Common myeloid progenitor, CD34-positive (primary cell): ENCODE results near the gene IGSF3.

Experiments
- CTCF ChIA-PET: fragments of 350-600 bp; sonication (Branson Sonifier 250); formaldehyde crosslinking; loops from one replicate; lab custom pipeline; 2021; ENCODE audit warnings: antibody characterized with exemption; lab: Charles Lee
- POLR2A ChIA-PET: fragments of 350-600 bp; sonication (Branson Sonifier 250); formaldehyde crosslinking; loops from one replicate; lab custom pipeline; 2021; ENCODE audit warnings: antibody characterized with exemption; lab: Charles Lee
- DNase-seq, 3 donors: peaks; one replicate each; pipeline versions ENCODE4 v3.0.0 to v3.0.0-alpha.2; 2013
- H3K27ac ChIP-seq, 2 experiments: 1 replicate in 1 of 2; 2 replicates in 1 of 2; pipeline ENCODE4 v1.7.0; 2013; ENCODE audit warnings: inconsistent platforms in 2 of 2, low read length in 2 of 2, mild to moderate bottlenecking in 2 of 2, low read depth in 1 of 2, moderate library complexity in 1 of 2; ENCODE audit not compliant: severe bottlenecking in 2 of 2, insufficient read depth in 1 of 2, poor library complexity in 1 of 2
- H3K27me3 ChIP-seq, 5 experiments: replicated peaks in 2 of 5; 1 replicate in 3 of 5; 2 replicates in 2 of 5; pipeline versions ENCODE4 v1.6.1 to v1.7.0; 2013; ENCODE audit warnings: low read length in 4 of 5, mild to moderate bottlenecking in 2 of 5, moderate library complexity in 2 of 5, inconsistent platforms in 1 of 5; ENCODE audit not compliant: insufficient read depth in 5 of 5, control insufficient read depth in 4 of 5
- H3K36me3 ChIP-seq, 4 experiments: 1 replicate in 2 of 4; 2 replicates in 2 of 4; pipeline versions ENCODE4 v1.6.1 to v1.7.0; 2013; ENCODE audit warnings: low read length in 3 of 4, control low read depth in 1 of 4, mild to moderate bottlenecking in 1 of 4; ENCODE audit not compliant: control insufficient read depth in 4 of 4, insufficient read depth in 4 of 4
- H3K4me1 ChIP-seq, 4 experiments: 1 replicate in 3 of 4; 2 replicates in 1 of 4; pipeline versions ENCODE4 v1.6.1 to v1.7.1; 2013; ENCODE audit warnings: low read length in 3 of 4, mild to moderate bottlenecking in 3 of 4, control low read depth in 1 of 4, inconsistent platforms in 1 of 4, moderate library complexity in 1 of 4; ENCODE audit not compliant: control insufficient read depth in 4 of 4, insufficient read depth in 4 of 4; ENCODE audit errors: control extremely low read depth in 1 of 4
- H3K4me3 ChIP-seq, 7 experiments: 1 replicate in 4 of 7; 2 replicates in 3 of 7; pipeline versions ENCODE4 v1.5.1 to v1.7.0; 2013; ENCODE audit warnings: mild to moderate bottlenecking in 7 of 7, low read length in 6 of 7, moderate library complexity in 6 of 7, inconsistent platforms in 2 of 7, low read depth in 2 of 7, control low read depth in 1 of 7; ENCODE audit not compliant: insufficient read depth in 4 of 7, control insufficient read depth in 1 of 7; ENCODE audit errors: extremely low read depth in 1 of 7
- H3K9me3 ChIP-seq, 5 experiments: 1 replicate in 4 of 5; 2 replicates in 1 of 5; pipeline versions ENCODE4 v1.6.1 to v1.7.1; 2013; ENCODE audit warnings: low read length in 4 of 5, mild to moderate bottlenecking in 2 of 5, inconsistent platforms in 1 of 5, low read depth in 1 of 5, moderate library complexity in 1 of 5; ENCODE audit not compliant: control insufficient read depth in 4 of 5, insufficient read depth in 2 of 5; ENCODE audit errors: control extremely low read depth in 1 of 5
- WGBS: methylation state at CpG from one replicate; pipeline ENCODE4 v1.1.5; 2013; ENCODE audit not compliant: insufficient coverage; 5-methylcytosine and 5-hydroxymethylcytosine counted together

Gene IGSF3

GRCh38 chr1:116674011-116674531 lies 6.5 kb upstream of the IGSF3 start:
- H3K4me3 ChIP-seq = no peak overlapping the region
- DNase-seq = no peak
- POLR2A ChIA-PET = no interaction called here

GRCh38 chr1:116671912-116672311 lies 4.4 kb upstream of the IGSF3 start:
- ChIA-PET POLR2A (no interaction called here), CTCF (interaction anchor here (1.1 to 2.2 kb wide), 5 partner anchors 10 to 25 kb away, joined by 3 to 6 read pairs (median 4); no protein-coding TSS in a partner anchor)
- peaks cover 0 to 37% (median 22%) of the 10 kb centered on the region in 5 experiments for H3K27me3 ChIP-seq
- no peaks in the 10 kb centered on the region for H3K9me3 ChIP-seq
- H3K4me3 ChIP-seq = no peak overlapping the region
- 100% methylated on average over 1 of the region's 2 CpGs for WGBS
- no peak overlapping the region for H3K27ac ChIP-seq
- peaks cover under 1 to 8% (median 5%) of the 10 kb centered on the region in 4 experiments for H3K4me1 ChIP-seq
- no peaks in the 10 kb centered on the region for H3K36me3 ChIP-seq
- no peak for DNase-seq

More at GRCh38 chr1:116674011-116674531, 6.5 kb upstream of the IGSF3 start:
- Histone ChIP-seq H3K4me1 (no peaks in the 10 kb centered on the region), H3K27me3 (peaks cover 0 to 15% (median 7%) of the 10 kb centered on the region in 5 experiments), H3K27ac (no peak overlapping the region), H3K9me3 (no peaks in the 10 kb centered on the region), H3K36me3 (no peaks in the 10 kb centered on the region)
- 91% methylated on average over 4 of the region's 5 CpGs for WGBS
- CTCF ChIA-PET = interaction anchor here (1.5 to 2.2 kb wide), 2 partner anchors 12 to 34 kb away, joined by 3 to 6 read pairs; no protein-coding TSS in a partner anchor

- ChIA-PET POLR2A (no interaction called here), CTCF (interaction anchor here (1.1 to 1.8 kb wide), 3 partner anchors 10 to 13 kb away, joined by 3 to 4 read pairs (median 4); no protein-coding TSS in a partner anchor)
- Histone ChIP-seq H3K4me3 (no peak overlapping the region), H3K4me1 (peaks cover 2 to 14% (median 12%) of the 10 kb centered on the region in 4 experiments), H3K9me3 (no peaks in the 10 kb centered on the region), H3K27me3 (peaks cover under 1 to 44% (median 28%) of the 10 kb centered on the region in 5 experiments), H3K27ac (no peak overlapping the region), H3K36me3 (no peaks in the 10 kb centered on the region)
- 100% methylated on average over 4 of the region's 7 CpGs for WGBS
- no peak for DNase-seq
These were observed 3.7 kb upstream of the IGSF3 start for GRCh38 chr1:116671072-116671760.

- CTCF ChIA-PET = interaction anchor here (1.0 kb wide), 1 partner anchor 41 kb away, joined by 3 read pairs; no protein-coding TSS in a partner anchor
These were observed 744 bp upstream of the IGSF3 start for GRCh38 chr1:116668277-116668676.

GRCh38 chr1:116667078-116667574 lies 407 bp downstream of the IGSF3 start:
- Histone ChIP-seq H3K36me3 (no peaks in the 10 kb centered on the region), H3K27ac (no peak overlapping the region), H3K4me3 (peak overlapping the region; percentile 38 to 83 (median 64)), H3K9me3 (no peaks in the 10 kb centered on the region), H3K4me1 (peaks cover 5 to 23% (median 16%) of the 10 kb centered on the region in 4 experiments), H3K27me3 (peaks cover 13 to 73% (median 40%) of the 10 kb centered on the region in 5 experiments)
- under 1% methylated on average over 17 of the region's 45 CpGs for WGBS
- ChIA-PET POLR2A (no interaction called here), CTCF (interaction anchor here (1.4 kb wide), 1 partner anchor 9 kb away, joined by 4 read pairs; no protein-coding TSS in a partner anchor)
- peak in 1 of 3 donors; percentile 33 for DNase-seq

More at GRCh38 chr1:116668277-116668676, 744 bp upstream of the IGSF3 start:
- no peaks in the 10 kb centered on the region for H3K9me3 ChIP-seq
- H3K27me3 ChIP-seq = peaks cover 13 to 69% (median 40%) of the 10 kb centered on the region in 5 experiments
- H3K27ac ChIP-seq = no peak overlapping the region
- peak overlapping the region in 1 of 7 experiments; percentile 74 for H3K4me3 ChIP-seq
- DNase-seq = no peak
- no peaks in the 10 kb centered on the region for H3K36me3 ChIP-seq
- POLR2A ChIA-PET = no interaction called here
- 56% methylated on average over 1 of the region's 7 CpGs for WGBS
- peaks cover 5 to 23% (median 16%) of the 10 kb centered on the region in 4 experiments for H3K4me1 ChIP-seq

GRCh38 chr1:116666187-116667077 lies 1.1 kb downstream of the IGSF3 start:
- H3K4me1 ChIP-seq = peaks cover 5 to 23% (median 16%) of the 10 kb centered on the region in 4 experiments

More at GRCh38 chr1:116666187-116667077, 1.1 kb downstream of the IGSF3 start:
- Histone ChIP-seq H3K27ac (no peak overlapping the region), H3K27me3 (peaks cover 13 to 76% (median 40%) of the 10 kb centered on the region in 5 experiments), H3K36me3 (no peaks in the 10 kb centered on the region), H3K4me3 (peak overlapping the region; percentile 38 to 83 (median 64)), H3K9me3 (no peaks in the 10 kb centered on the region)
- WGBS = 1% methylated on average over 20 of the region's 28 CpGs
- POLR2A ChIA-PET = no interaction called here
- CTCF ChIA-PET = interaction anchor here (1.4 kb wide), 1 partner anchor 9 kb away, joined by 4 read pairs; no protein-coding TSS in a partner anchor
- peak in 2 of 3 donors; percentile 25 to 40 for DNase-seq
